NCI-H146 treated with DMSO at 0.1 percent for 48 hours (cell line): Measurements from ENCODE around the gene AHRR.
"Not testable (repeated sequence)": the region's sequence is repeated elsewhere in the genome, so short reads cannot be mapped to it uniquely, and the experiment has no call there.

ENCODE experiments used
- DNase-seq: peaks from one replicate; lab custom pipeline; 2025; ENCODE audit not compliant: unreplicated experiment; lab: John Stamatoyannopoulos, UW

Gene AHRR

DNA sequence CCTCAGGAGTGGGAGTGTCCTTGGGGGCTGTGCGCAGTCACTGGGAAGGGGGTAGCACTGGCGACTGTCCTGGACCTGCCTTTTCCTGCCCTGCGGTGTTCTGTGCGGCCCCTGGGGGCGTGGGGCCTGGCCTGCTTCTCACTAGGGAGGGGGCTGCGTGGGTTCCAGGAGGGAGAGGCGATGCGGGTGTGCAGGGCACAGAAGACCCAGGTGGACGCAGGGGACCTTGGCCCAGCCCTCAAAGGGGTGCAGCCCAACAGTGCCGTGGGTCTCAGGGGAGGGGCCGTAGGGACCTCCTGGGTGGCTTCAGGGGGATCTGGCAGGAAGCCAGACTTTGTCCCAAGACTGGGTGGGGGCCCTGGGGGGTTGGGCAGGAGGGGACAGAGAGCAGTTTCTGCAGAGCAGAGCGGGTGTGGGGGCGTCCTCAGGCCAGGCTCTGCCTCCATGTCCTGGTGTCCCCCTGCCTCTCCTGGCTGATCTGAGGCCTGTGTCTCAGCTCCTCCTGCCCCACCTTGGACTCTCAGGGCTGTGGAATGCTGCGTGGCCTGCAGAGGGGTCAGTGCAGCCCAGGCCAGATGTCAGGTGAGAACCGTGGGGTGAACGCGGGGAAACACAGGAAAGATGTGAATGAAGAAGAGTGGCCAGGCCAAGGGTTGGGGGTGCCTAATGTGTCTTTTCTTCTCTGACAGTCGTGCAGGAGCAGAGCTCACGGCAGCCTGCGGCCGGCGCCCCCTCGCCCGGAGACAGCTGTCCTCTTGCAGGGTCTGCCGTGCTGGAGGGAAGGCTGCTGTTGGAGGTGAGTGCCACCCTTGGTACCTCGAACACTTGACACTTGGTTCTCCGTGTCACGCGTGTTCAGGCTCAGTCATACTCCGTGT lies 54.6 kb downstream of the AHRR start:
- no peak for DNase-seq

- no peak for DNase-seq
These were observed 55.3 kb downstream of the AHRR start for GRCh38 chr5:376799-377325.

GRCh38 chr5:377326-377981 lies 55.9 kb downstream of the AHRR start:
- DNase-seq, result no peak

GRCh38 chr5:378301-378891 lies 56.9 kb downstream of the AHRR start:
- DNase-seq, result peak; percentile 6

DNA sequence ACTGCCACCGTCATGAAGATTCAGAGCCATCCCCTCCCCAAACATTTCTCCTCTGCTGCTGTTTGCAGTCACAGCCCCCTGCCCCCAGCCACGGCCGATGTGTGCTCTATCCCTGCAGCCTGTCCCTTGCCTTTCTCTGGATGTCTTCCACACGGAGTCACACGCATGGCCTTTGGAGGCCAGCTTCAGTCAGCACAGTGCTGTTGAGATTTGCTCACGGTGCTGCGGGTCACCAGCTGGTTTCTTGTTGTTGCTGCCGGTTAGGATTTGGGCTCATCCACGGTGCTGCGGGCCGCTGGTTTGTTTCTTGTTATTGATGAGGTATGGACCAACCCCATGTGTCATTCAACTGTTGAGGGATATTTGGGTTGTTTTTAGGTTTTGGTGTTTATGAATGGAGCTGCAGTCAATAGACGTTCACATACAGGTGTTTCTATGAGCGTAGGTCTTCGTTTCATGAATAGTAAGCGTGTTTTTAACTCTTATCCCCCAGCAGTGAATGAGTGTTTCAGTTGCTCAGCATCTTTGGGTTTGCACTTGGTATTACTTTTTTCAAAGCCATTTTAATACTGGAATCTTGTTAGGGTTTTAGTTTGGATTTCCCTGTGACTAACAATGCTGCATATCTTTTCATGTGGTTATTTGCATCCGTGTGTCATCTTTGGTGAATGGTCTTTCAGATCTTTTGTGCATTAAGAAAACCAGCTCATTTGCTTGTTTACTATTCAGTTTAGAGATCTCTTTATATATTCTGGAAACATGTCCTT lies 57.6 kb downstream of the AHRR start:
- DNase-seq, result no peak

DNA sequence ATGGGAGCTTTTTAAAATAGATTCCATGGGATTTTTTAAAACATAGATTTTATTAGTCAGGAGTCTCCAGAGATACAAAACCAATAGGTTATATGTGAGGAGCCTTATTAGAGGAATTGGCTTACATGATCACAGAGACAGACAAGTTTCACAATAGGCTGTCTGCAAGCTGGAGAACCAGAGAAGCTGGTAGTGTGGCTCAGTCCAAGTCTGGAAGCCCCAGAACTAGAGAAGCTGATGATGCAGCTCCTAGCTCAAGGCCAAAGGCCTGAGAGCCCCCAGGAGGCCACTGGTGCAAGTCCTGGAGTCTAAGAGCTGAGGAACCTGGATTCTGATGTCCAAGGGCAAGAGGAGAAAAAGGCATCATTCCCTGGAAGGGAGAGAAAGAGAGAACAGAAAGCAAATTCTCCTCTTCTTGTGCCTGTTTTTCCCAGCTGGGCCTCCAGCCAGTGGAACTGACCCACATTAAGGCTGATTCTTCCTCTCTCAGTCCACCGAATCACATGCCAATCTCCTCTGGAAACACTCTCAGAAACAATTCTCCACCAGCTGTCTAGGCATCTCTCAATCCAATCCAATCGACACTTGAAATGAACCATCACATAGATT lies 59.3 kb downstream of the AHRR start:
- no peak for DNase-seq

DNA sequence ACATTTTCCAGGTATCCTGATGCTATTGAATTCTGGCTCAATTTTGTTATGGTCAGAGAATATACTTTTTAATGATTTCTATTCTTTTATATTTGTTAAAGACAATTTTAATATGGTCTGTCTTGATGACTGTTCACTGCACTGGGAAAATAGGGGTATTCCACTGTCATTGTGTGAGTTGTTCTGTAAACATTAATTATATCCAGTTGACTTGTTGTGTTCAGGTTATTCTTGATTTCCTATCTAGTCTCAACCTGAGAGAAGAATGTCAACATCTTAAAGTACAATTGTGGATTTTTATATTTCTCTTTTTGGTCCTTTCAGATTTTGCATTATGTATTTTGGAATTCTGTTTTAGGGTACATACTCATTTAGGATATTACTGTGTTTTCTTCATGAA lies 61.6 kb downstream of the AHRR start:
- no peak for DNase-seq

DNA sequence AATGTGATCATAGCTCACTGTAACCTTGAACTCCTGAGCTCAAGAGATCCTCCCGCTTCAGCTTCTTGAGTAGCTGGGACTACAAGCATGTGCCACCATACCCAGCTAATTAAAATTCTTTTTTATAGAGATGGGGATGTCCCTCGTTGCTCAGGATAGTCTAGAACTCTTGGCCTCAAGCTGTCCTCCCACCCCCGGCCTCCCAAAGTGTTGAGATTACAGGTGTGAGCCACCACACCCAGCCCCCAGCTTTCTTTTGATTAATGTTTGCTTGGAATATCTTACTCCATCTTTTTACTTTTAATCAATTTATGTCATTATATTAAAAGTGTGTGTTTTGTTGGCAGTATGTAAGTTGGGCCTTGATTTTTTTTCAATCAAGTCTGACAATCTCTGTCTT lies 62.1 kb downstream of the AHRR start:
- DNase-seq, result no peak

- not testable (repeated sequence) for DNase-seq
These were observed 63.1 kb downstream of the AHRR start for GRCh38 chr5:384576-384975.

- no peak for DNase-seq
These were observed 63.8 kb downstream of the AHRR start for GRCh38 chr5:385321-385720.

DNA sequence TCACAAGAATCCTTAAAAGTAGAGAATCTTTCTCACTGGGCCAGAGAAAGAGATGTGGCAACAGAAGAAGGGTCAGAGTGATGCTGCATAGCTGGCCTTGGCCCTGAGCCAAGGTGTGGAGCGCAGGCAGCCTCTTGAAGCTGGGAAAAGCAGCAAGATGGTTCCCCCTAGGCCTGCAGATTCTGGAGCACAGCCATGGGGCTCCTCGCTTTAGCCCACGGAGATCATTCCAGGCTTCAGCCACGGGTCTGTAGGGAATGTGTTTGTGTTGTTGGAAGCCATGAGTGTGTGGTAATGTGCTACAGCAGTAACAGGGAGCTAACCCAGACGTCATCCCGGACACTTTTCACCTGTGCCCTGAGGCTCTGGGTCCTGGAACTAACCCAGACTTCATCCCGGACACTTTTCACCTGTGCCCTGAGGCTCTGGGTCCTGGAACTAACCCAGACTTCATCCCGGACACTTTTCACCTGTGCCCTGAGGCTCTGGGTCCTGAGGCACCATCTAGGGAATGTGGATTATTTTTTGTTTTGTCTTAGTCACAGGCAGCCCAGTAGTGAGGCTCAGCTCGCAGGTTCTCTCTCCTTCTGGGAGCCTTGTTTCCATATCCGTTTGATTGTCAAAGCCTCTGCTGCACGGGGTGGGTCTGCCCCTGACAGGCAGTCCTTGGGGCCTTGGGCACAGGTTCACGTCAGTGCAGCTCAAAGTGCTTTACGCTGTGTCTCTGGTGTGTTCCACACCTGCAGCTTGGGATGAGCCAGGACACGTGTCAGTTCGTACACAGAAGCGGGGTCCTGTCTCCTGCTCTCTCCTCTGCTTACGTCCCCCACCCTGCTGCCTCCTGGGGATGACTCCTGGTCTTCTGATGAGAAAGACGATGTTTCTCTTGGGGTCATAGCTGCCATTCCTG lies 65.2 kb downstream of the AHRR start:
- DNase-seq, result no peak

DNA sequence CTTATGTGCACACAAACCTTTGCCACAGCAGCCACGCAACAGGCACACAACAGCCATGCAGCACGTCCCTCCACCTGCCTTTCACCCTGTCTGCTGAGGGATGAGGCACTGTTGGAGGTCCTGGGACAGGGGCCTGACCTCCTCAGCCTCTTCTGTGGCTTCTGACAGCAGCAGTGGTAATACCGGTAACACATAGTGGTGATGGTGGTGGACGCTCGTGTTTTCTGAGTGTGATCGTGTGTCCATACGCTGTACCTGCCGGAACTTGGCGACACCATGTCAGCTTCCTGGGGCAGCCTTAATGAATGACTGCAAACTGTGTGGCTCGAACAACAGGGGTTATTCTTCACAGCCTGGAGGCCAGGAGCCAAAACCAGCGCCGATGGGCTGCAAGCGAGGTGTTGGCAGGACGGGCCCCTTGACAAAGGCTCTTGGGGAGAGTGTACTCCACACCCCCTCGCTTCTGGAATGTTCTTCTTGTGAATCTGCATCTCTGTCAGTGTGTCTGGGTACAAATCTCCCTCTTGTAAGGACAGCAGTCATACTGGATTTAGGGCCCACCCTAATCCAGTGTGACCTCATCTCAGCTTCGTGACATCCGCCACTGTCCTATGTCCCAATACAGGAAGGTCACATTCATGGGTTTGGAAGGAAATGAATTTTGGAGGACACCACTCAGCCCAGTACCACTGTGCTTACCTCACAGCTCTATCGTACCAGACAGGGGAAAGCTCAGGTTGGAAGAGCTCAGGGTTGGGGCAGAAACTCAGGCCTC lies 66.2 kb downstream of the AHRR start:
- no peak for DNase-seq

DNA sequence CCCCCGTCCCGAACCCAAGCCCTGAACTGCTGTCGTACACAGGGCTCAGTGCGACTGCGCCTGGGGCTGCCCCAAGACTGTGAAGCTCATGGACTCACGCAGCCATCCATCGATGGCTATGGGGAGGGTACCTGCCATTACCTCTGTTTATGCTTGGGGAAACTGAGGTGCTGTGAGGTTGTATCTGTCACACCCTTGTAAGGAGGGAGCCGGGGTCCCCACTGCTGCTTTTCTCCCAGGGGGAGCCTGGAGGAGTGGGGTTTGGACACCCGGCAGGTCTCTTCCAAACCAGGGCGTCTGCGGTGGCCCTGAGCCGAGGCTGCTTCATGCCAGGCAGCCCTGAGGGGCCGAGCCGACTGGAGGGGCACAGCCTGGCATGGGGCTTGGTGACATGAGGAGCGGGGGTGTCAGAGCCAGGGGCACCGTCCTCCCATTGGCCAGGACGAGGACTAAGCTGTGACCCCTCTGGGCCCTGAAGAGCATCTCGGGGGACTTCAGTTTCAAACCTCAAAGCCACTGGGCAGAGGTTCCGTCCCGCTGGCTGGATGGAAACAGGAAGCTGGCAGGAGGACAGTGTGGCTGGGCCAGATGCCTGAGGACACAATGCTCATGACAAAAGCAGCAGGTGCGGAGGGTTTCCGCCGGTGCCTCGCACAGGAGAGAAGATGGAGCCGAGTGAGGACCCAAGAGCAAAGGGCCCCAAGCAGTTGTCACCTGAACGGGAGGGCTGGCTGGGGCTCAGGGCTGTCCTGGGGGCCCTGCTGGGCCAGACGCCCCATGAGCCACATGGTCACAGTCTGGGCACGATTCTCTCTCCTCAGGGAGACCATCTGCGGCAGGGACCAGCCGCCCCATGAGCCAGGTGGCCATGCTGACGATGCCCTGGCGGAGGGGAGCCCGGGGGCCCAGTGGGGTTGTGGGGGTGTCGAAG lies 67.0 kb downstream of the AHRR start:
- no peak for DNase-seq

DNA sequence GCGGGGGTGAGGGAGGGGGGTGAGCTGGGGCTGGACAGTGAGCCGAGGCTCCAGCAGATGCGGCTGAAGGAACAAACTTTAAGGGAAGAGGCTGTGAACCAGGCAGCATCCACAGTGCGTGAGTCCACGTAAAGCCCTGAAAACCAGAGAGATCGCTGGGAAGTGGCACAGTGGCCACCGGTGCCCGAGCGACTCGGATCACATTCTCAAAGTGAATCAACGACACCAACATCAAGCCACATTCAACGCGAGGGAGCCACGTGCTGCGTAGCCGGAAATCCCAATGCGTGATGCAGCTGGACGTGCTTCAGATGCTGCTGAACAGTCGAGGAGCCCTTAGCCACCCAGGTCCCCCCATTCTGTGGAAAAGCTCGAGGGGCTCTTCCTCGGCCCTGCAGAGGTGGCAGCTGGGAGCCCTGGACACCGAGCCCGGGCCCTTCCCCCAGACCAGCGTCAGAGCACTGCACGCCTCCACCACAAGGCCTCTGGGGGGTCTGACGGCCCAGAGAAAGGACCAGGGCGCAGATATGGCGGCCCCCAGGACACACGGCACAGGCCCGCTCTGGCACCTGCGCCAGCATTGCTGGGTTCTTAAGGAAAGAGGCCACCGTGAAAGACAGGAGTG lies 67.8 kb downstream of the AHRR start:
- no peak for DNase-seq

DNA sequence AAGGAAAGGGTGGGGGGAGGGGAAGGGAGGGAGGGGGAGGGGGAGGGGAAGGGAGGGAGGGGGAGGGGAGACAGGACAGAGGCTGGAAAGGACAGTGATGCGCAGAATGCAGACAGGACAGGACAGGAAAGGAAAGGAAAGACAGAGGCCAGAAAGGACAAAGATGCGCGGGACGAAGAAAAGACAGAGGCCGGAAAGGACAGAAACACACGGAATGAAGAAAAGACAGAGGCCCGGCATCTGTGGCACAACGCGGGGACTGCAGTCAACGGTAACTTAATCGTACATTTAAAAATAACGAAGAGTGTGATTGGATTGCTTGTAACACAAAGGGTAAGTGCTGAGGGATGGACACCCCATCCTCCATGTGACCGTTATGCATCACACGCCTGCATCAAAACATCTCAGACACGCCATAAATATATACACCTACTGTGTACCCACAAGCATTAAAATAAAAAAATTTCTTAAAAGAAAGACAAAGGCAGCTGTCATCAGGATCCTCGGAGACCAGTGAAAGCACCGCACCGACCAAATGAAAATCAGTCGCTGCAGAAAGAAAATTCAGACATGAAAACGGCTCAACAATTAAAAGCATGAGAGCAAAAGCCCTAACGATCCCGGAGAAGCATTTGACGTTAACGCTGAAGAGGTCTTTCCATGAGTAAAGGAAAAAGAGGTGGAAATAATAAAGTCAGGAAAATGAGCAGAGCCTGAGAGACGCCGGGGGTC lies 68.5 kb downstream of the AHRR start:
- no peak for DNase-seq

DNA sequence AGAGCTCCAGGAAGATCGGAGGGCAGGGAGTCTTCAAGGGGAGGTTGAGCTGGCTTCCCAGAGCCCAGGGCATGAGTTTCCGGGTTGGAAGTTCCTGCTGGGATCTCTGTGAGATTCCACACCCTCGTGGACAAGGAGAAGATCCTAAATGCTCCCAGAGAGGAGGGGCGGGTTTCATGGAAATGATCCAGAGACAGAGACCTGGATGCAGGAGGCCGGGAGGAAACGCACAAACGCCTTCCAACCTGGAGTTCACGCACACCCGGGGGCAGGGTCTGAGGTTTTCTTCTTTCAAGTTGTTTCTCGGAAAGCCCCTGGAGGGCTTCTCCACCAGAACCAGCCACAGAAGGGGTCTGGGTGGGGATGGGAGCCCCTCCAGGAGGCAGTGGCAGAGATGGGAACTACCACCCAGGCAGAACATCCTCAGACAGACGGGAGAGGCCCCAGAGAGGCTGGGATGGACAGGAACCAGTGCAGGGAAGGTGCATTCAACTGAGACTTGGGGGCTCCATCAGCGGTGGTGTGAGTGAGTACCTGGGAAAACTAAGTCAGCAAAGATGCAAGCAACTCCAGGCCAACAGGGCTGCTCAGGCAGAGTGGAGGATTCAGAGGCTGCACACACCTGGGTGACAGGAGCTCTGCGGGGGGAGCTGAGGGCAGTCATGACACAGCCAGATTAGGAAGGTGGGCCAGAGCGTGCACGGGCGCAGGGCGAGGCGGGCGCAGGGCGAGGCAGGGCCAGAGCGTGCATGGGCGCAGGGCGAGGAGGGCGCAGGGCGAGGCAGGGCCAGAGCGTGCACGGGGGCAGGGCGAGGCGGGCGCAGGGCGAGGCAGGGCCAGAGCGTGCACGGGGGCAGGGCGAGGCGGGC lies 69.3 kb downstream of the AHRR start:
- DNase-seq, result no peak
